GM19438 (cell line): ENCODE measurements around the gene UFSP2.
"Not testable (repeated sequence)": the region's sequence is repeated elsewhere in the genome, so short reads cannot be mapped to it uniquely, and the experiment has no call there.

ENCODE experiments used
- ATAC-seq: cut with Tn5 transposase; IDR thresholded peaks from one replicate; pipeline ENCODE4 v1.9.1; 2021; ENCODE audit warnings: low read depth; ENCODE audit not compliant: unreplicated experiment

The UFSP2 gene

GRCh38 chr4:185387957-185388356 is 37.8 kb downstream of the UFSP2 start:
- ATAC-seq, result no peak

- no peak for ATAC-seq
Measured at GRCh38 chr4:185384930-185385331, 40.8 kb downstream of the UFSP2 start.

- no peak for ATAC-seq
Measured at GRCh38 chr4:185384061-185384460, 41.7 kb downstream of the UFSP2 start.

- no peak for ATAC-seq
Measured at GRCh38 chr4:185383451-185383850, 42.3 kb downstream of the UFSP2 start.

- ATAC-seq, result no peak
Measured at GRCh38 chr4:185382754-185383153, 43.0 kb downstream of the UFSP2 start.

- no peak for ATAC-seq
Measured at GRCh38 chr4:185381288-185382196, 44.2 kb downstream of the UFSP2 start.

- no peak for ATAC-seq
Measured at GRCh38 chr4:185380320-185380719, 45.4 kb downstream of the UFSP2 start.

GRCh38 chr4:185379326-185380295 is 46.2 kb downstream of the UFSP2 start:
- ATAC-seq, result no peak

GRCh38 chr4:185378264-185378663 is 47.5 kb downstream of the UFSP2 start:
- no peak for ATAC-seq

GRCh38 chr4:185374573-185374972 is 51.2 kb downstream of the UFSP2 start:
- no peak for ATAC-seq

- ATAC-seq, result no peak
Measured at GRCh38 chr4:185374027-185374426, 51.7 kb downstream of the UFSP2 start.

GRCh38 chr4:185371702-185372101 is 54.1 kb downstream of the UFSP2 start:
- ATAC-seq, result no peak

- no peak for ATAC-seq
Measured at GRCh38 chr4:185370268-185370949, 55.4 kb downstream of the UFSP2 start.

GRCh38 chr4:185369731-185370130 is 56.0 kb downstream of the UFSP2 start:
- no peak for ATAC-seq

GRCh38 chr4:185364886-185365285 is 60.9 kb downstream of the UFSP2 start:
- no peak for ATAC-seq

- no peak for ATAC-seq
Measured at GRCh38 chr4:185363251-185363650, 62.5 kb downstream of the UFSP2 start.

GRCh38 chr4:185362570-185362969 is 63.2 kb downstream of the UFSP2 start:
- not testable (repeated sequence) for ATAC-seq

GRCh38 chr4:185361872-185362271 is 63.9 kb downstream of the UFSP2 start:
- no peak for ATAC-seq

- no peak for ATAC-seq
Measured at GRCh38 chr4:185359767-185360446, 65.9 kb downstream of the UFSP2 start.

- ATAC-seq, result no peak
Measured at GRCh38 chr4:185358959-185359358, 66.8 kb downstream of the UFSP2 start.
